Measurements from ENCODE around the gene SLC25A21. TPM values are rescaled to one million over a fixed set of nuclear protein-coding genes. Genes with fewer than 3 reads are reported as not detected.

SLC25A21 gene
- total and polyA plus RNA-seq, 7 experiments from 2014 or later: not detected

DNA sequence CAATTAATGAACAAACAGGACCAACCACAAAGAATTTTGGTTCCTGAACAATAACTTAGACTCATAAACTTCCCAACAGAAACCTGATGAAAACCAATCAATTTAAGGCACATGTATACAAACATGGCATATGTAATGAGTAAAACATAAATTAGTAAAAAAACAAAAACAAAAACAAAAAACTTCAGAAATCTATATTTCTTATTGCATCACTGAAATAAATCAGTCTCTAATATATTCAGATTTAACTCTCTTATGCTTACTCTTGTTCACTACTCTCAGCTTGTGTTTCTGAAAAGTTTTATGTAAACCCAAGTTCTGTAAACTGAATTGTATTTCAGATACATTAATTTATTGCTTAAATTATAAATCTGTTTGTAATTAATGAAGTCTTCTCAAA, 233.7 kb downstream of the SLC25A21 start:
- CTCF ChIA-PET: no interaction called here
- no peak overlapping the region for H3K27ac ChIP-seq (ENCODE audit: low read depth, low read length)
- DNase-seq (no peak), ATAC-seq (no peak)
- no peaks in the 10 kb centered on the region for H3K9me3 ChIP-seq (ENCODE audit: control insufficient read depth in 2 of 3, low read length in 3 of 3)
- no peaks in the 10 kb centered on the region for H3K36me3 Mint-ChIP-seq
- H3K27ac Mint-ChIP-seq: no peak overlapping the region
- no peaks in the 10 kb centered on the region for H3K36me3 ChIP-seq (ENCODE audit: control insufficient read depth in 2 of 3, insufficient read depth in 3 of 3, low read length in 3 of 3)
- peaks cover 0 to 5% (median 0%) of the 10 kb centered on the region in 5 donors for H3K27me3 Mint-ChIP-seq
- no peaks in the 10 kb centered on the region for H3K4me1 ChIP-seq (ENCODE audit: control insufficient read depth in 2 of 2, insufficient read depth in 2 of 2, low read length in 2 of 2)
- peaks cover 0 to 2% (median 0%) of the 10 kb centered on the region in 7 donors for H3K4me1 Mint-ChIP-seq
- H3K9me3 Mint-ChIP-seq: peaks cover 0 to 3% (median 0%) of the 10 kb centered on the region in 11 donors
- H3K4me3 Mint-ChIP-seq: no peak overlapping the region
- POLR2A ChIA-PET: interaction anchor here (0.5 kb wide), 1 partner anchor 109 kb away, joined by 4 read pairs; no protein-coding TSS in a partner anchor
- no peak overlapping the region for H3K4me3 ChIP-seq (ENCODE audit: low read length)
- H3K27me3 ChIP-seq (ENCODE audit: control insufficient read depth in 2 of 2, insufficient read depth in 2 of 2, low read length in 2 of 2): no peaks in the 10 kb centered on the region
- intact Hi-C loops (cut with micrococcal nuclease): no loop called here

DNA sequence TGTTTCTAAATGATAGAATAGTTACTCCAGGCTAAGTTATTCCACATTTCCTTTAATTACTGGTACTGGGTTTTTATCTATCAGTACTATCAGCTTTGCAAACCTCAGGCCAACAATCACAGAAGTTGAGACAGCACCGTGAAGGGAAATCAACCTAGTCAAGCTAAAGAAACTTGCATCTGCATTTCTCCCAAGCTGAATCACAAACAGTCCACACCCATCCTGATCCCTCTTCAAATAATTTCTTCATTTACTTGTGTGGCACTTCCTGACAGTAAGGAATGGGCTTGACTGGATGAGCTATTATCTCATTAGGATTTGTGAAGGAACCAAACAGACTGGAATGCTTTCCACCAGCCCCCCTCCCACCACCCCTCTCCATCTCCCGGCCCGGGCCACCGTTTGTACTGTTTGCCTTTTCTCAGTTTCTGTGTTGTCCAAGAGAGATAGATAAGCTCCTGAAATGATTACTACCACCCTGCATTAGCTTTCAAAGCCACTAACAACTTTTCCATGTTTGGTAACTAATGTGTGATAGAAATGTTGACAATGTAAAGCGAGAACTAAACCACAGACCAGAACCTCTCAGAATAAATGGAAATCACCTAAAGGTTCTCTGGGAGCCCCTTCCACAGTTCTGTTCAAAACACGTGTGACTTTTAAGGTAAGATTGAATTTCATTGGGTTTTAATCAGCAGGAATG, 236.3 kb downstream of the SLC25A21 start:
- H3K4me3 Mint-ChIP-seq: no peak overlapping the region
- no peak overlapping the region for H3K27ac Mint-ChIP-seq
- POLR2A ChIA-PET: no interaction called here

DNA sequence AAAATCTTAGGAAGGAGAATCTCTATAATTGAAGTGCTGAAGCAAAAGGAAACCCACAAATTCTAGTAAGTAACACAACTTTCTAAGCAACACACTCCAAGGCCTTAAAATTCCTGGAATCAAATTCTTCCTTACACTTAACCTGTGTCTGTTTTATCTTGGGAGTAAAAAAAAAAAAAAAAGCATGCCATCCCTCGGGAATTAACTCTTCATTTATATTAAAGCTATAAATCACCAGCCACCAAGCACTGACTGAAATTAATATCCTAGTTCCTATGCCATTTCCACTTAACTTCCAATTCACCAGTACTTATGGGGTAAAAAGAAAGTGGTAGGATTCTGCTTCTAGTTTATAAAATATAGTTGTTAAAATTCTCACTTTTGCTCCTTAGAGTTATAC, 238.1 kb downstream of the SLC25A21 start:
- ATAC-seq: no peak
- Histone ChIP-seq H3K9me3 (ENCODE audit: control insufficient read depth in 2 of 3, low read length in 3 of 3) (no peaks in the 10 kb centered on the region), H3K4me3 (ENCODE audit: low read length) (no peak overlapping the region), H3K27ac (ENCODE audit: low read depth, low read length) (no peak overlapping the region), H3K36me3 (ENCODE audit: control insufficient read depth in 2 of 3, insufficient read depth in 3 of 3, low read length in 3 of 3) (no peaks in the 10 kb centered on the region), H3K27me3 (ENCODE audit: control insufficient read depth in 2 of 2, insufficient read depth in 2 of 2, low read length in 2 of 2) (no peaks in the 10 kb centered on the region), H3K4me1 (ENCODE audit: control insufficient read depth in 2 of 2, insufficient read depth in 2 of 2, low read length in 2 of 2) (no peaks in the 10 kb centered on the region)
- Mint-ChIP-seq H3K36me3 (no peaks in the 10 kb centered on the region), H3K4me1 (peaks cover 0 to 2% (median 0%) of the 10 kb centered on the region in 7 donors), H3K27ac (no peak overlapping the region), H3K4me3 (no peak overlapping the region), H3K9me3 (peaks cover 0 to 8% (median 2%) of the 10 kb centered on the region in 11 donors), H3K27me3 (peaks cover 0 to 5% (median 0%) of the 10 kb centered on the region in 5 donors)
- ChIA-PET POLR2A (no interaction called here), CTCF (interaction anchor here (2.3 kb wide), 1 partner anchor 8 kb away, joined by 8 read pairs; no protein-coding TSS in a partner anchor)
- intact Hi-C loops (cut with micrococcal nuclease): no loop called here
- DNase-seq: no peak

More for the DNA sequence above, 236.3 kb downstream of the SLC25A21 start:
- Mint-ChIP-seq H3K4me1 (peaks cover 0 to 2% (median 0%) of the 10 kb centered on the region in 7 donors), H3K9me3 (peaks cover 0 to 4% (median 0%) of the 10 kb centered on the region in 11 donors), H3K36me3 (no peaks in the 10 kb centered on the region), H3K27me3 (peaks cover 0 to 5% (median 0%) of the 10 kb centered on the region in 5 donors)
- CTCF ChIA-PET: no interaction called here
- no peaks in the 10 kb centered on the region for H3K9me3 ChIP-seq (ENCODE audit: control insufficient read depth in 2 of 3, low read length in 3 of 3)
- H3K27ac ChIP-seq (ENCODE audit: low read depth, low read length): no peak overlapping the region
- ATAC-seq (no peak), DNase-seq (no peak)
- no peaks in the 10 kb centered on the region for H3K27me3 ChIP-seq (ENCODE audit: control insufficient read depth in 2 of 2, insufficient read depth in 2 of 2, low read length in 2 of 2)
- H3K4me1 ChIP-seq (ENCODE audit: control insufficient read depth in 2 of 2, insufficient read depth in 2 of 2, low read length in 2 of 2): no peaks in the 10 kb centered on the region
- no peaks in the 10 kb centered on the region for H3K36me3 ChIP-seq (ENCODE audit: control insufficient read depth in 2 of 3, insufficient read depth in 3 of 3, low read length in 3 of 3)
- intact Hi-C loops (cut with micrococcal nuclease): no loop called here
- no peak overlapping the region for H3K4me3 ChIP-seq (ENCODE audit: low read length)

DNA sequence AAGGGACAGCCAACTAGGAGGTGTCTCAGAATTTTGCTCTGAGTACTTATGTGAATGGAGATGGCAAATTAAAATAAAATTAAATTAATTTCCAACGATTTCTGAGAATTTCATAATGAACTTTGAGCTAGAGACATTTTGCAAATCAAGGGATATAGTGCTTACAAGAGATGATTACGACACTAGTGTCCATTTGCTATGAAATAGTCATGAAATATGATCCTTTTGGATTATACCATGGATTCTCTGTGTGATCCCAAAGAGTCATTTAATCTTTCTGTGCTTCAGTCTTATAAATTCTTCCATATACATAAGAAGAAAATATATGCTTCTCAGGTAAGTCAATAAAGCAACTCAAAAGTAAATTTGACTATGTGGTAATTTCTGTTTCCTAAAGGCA, 240.6 kb downstream of the SLC25A21 start:
- CTCF ChIA-PET: no interaction called here

DNA sequence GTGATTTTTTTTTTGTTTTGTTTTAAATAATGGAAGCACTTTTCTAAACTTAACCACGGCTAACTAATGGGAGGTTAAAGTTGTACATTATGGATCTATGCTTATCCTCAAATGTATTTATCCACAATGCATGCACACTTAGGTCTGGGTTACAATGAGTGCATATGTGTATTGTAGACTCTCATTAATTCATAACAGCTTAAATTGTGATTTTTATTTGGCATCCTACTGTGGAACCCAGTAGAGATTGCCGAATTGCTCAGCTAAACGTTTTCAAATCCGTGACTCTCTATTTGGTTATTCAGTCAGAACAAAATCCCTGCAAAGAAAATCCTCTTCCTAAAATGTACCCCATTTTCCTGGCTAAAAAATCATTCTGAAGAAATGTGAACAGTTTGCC, 244.0 kb downstream of the SLC25A21 start:
- no peak overlapping the region for H3K27ac Mint-ChIP-seq
- no peaks in the 10 kb centered on the region for H3K27me3 ChIP-seq (ENCODE audit: control insufficient read depth in 2 of 2, insufficient read depth in 2 of 2, low read length in 2 of 2)
- H3K36me3 ChIP-seq (ENCODE audit: control insufficient read depth in 2 of 3, insufficient read depth in 3 of 3, low read length in 3 of 3): no peaks in the 10 kb centered on the region
- ATAC-seq (no peak), DNase-seq (no peak)
- H3K27ac ChIP-seq (ENCODE audit: low read depth, low read length): no peak overlapping the region
- no peaks in the 10 kb centered on the region for H3K9me3 ChIP-seq (ENCODE audit: control insufficient read depth in 2 of 3, low read length in 3 of 3)
- H3K4me1 Mint-ChIP-seq: no peaks in the 10 kb centered on the region
- no peaks in the 10 kb centered on the region for H3K36me3 Mint-ChIP-seq
- intact Hi-C loops (cut with micrococcal nuclease): no loop called here
- ChIA-PET POLR2A (no interaction called here), CTCF (no interaction called here)
- peaks cover 0 to 4% (median 0%) of the 10 kb centered on the region in 5 donors for H3K27me3 Mint-ChIP-seq
- no peak overlapping the region for H3K4me3 Mint-ChIP-seq
- H3K4me3 ChIP-seq (ENCODE audit: low read length): no peak overlapping the region
- no peaks in the 10 kb centered on the region for H3K4me1 ChIP-seq (ENCODE audit: control insufficient read depth in 2 of 2, insufficient read depth in 2 of 2, low read length in 2 of 2)
- peaks cover 0 to 8% (median under 1%) of the 10 kb centered on the region in 11 donors for H3K9me3 Mint-ChIP-seq

More for the DNA sequence above, 240.6 kb downstream of the SLC25A21 start:
- Mint-ChIP-seq H3K9me3 (peaks cover 0 to 8% (median 0%) of the 10 kb centered on the region in 11 donors), H3K36me3 (no peaks in the 10 kb centered on the region), H3K4me1 (peaks cover 0 to 1% (median 0%) of the 10 kb centered on the region in 7 donors), H3K27me3 (peaks cover 0 to 4% (median 0%) of the 10 kb centered on the region in 5 donors), H3K27ac (no peak overlapping the region), H3K4me3 (no peak overlapping the region)
- Histone ChIP-seq H3K4me1 (ENCODE audit: control insufficient read depth in 2 of 2, insufficient read depth in 2 of 2, low read length in 2 of 2) (no peaks in the 10 kb centered on the region), H3K4me3 (ENCODE audit: low read length) (no peak overlapping the region), H3K9me3 (ENCODE audit: control insufficient read depth in 2 of 3, low read length in 3 of 3) (no peaks in the 10 kb centered on the region), H3K27me3 (ENCODE audit: control insufficient read depth in 2 of 2, insufficient read depth in 2 of 2, low read length in 2 of 2) (no peaks in the 10 kb centered on the region), H3K36me3 (ENCODE audit: control insufficient read depth in 2 of 3, insufficient read depth in 3 of 3, low read length in 3 of 3) (no peaks in the 10 kb centered on the region), H3K27ac (ENCODE audit: low read depth, low read length) (no peak overlapping the region)
- POLR2A ChIA-PET: no interaction called here
- DNase-seq (no peak), ATAC-seq (no peak)
- intact Hi-C loops (cut with micrococcal nuclease): no loop called here

DNA sequence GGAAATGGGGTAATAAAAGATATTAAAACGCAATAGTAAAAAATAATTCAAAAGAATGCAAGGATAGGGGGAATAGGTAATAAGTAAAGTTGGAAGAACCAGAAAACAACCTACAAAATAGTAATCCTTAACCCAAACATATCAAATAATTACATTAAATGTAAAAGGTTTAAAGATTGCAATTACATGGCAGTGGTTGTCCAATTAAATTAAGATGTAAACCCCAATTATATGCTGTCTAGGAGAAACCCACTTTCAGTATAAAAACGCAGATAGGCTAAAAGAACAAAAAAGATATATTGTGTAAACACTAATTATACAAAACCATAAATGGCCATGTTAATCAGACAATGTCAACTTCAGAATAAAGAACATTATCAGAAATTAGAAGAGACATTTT, 247.3 kb downstream of the SLC25A21 start:
- POLR2A ChIA-PET: no interaction called here
- no peak for ATAC-seq
- Mint-ChIP-seq H3K9me3 (peaks cover 0 to 5% (median 1%) of the 10 kb centered on the region in 11 donors), H3K4me3 (no peak overlapping the region), H3K4me1 (no peaks in the 10 kb centered on the region), H3K27ac (no peak overlapping the region), H3K27me3 (no peaks in the 10 kb centered on the region), H3K36me3 (no peaks in the 10 kb centered on the region)
- H3K36me3 ChIP-seq (ENCODE audit: control insufficient read depth in 2 of 3, insufficient read depth in 3 of 3, low read length in 3 of 3): no peaks in the 10 kb centered on the region
- no peak for DNase-seq
- H3K4me3 ChIP-seq (ENCODE audit: low read length): no peak overlapping the region
- CTCF ChIA-PET: no interaction called here
- no peak overlapping the region for H3K27ac ChIP-seq (ENCODE audit: low read depth, low read length)
- H3K27me3 ChIP-seq (ENCODE audit: control insufficient read depth in 2 of 2, insufficient read depth in 2 of 2, low read length in 2 of 2): no peaks in the 10 kb centered on the region
- intact Hi-C loops (cut with micrococcal nuclease): no loop called here
- H3K4me1 ChIP-seq (ENCODE audit: control insufficient read depth in 2 of 2, insufficient read depth in 2 of 2, low read length in 2 of 2): no peaks in the 10 kb centered on the region
- no peaks in the 10 kb centered on the region for H3K9me3 ChIP-seq (ENCODE audit: control insufficient read depth in 2 of 3, low read length in 3 of 3)

DNA sequence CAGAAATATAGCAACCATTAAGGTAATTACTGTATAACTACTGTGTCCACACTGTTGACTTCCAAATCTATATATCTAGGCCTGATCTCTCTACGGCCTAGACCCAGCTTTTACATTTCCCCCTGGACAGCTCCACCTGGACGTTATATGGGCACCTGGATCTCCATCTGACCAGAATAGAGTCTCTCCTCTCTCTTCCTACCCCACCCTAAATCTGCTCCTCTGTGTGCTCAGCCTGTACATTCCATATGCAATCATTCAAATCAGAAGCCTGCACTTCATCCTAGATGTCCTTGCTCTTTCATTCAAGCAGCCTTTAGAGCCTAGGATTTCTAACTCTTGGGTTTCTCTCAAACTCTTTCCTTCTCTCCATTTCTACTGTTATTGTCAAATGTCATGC, 255.7 kb downstream of the SLC25A21 start:
- Histone ChIP-seq H3K9me3 (ENCODE audit: control insufficient read depth in 2 of 3, low read length in 3 of 3) (no peaks in the 10 kb centered on the region), H3K4me1 (ENCODE audit: control insufficient read depth in 2 of 2, insufficient read depth in 2 of 2, low read length in 2 of 2) (no peaks in the 10 kb centered on the region), H3K36me3 (ENCODE audit: control insufficient read depth in 2 of 3, insufficient read depth in 3 of 3, low read length in 3 of 3) (no peaks in the 10 kb centered on the region), H3K27me3 (ENCODE audit: control insufficient read depth in 2 of 2, insufficient read depth in 2 of 2, low read length in 2 of 2) (no peaks in the 10 kb centered on the region), H3K4me3 (ENCODE audit: low read length) (no peak overlapping the region), H3K27ac (ENCODE audit: low read depth, low read length) (no peak overlapping the region)
- CTCF ChIA-PET: no interaction called here
- no peaks in the 10 kb centered on the region for H3K36me3 Mint-ChIP-seq
- ATAC-seq: no peak
- peaks cover 0 to 5% (median 0%) of the 10 kb centered on the region in 11 donors for H3K9me3 Mint-ChIP-seq
- peaks cover 0 to 3% (median 0%) of the 10 kb centered on the region in 5 donors for H3K27me3 Mint-ChIP-seq
- intact Hi-C loops (cut with micrococcal nuclease): no loop called here
- DNase-seq: no peak
- POLR2A ChIA-PET: no interaction called here
- H3K4me1 Mint-ChIP-seq: no peaks in the 10 kb centered on the region
- no peak overlapping the region for H3K27ac Mint-ChIP-seq
- no peak overlapping the region for H3K4me3 Mint-ChIP-seq

Measured in naive thymus-derived CD4-positive, alpha-beta T cell (primary cell).